22Rv1 (cell line): ENCODE results near the gene ADH5.
"Not testable (repeated sequence)": the region's sequence is repeated elsewhere in the genome, so short reads cannot be mapped to it uniquely, and the experiment has no call there.

Experiments used
- ZFX ChIP-seq: fragments of 450-650 bp; IDR thresholded peaks from 2 replicates; pipeline ENCODE4 v1.6.1; 2017; ENCODE audit warnings: antibody characterized with exemption, borderline replicate concordance
- TF ChIP-seq, protein P1 (sequence below): fragments of 450-650 bp; IDR thresholded peaks from 2 replicates; pipeline ENCODE4 v1.5.1; 2017; ENCODE audit warnings: mild to moderate bottlenecking

DNA sequence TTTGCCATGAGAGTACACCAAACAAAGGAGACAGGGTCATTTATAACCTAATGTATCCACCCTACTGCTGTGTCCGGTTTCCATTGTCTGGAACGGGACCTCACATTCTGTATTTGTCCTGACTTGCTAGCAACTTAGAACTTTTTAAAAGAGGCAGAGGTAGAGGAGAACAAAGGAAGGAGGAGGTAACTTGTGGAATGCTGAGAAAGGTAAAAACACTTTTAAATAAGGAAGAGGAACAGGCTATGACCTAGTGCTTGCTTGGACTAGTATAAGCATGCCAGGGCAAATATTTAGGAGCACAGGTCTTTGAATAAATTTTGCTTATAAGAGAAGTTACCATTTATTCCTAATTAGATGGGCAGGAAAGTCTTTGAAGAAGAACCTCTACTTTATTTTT is 3.3 kb upstream of the ADH5 start:
- TF ChIP-seq, protein P1, sequence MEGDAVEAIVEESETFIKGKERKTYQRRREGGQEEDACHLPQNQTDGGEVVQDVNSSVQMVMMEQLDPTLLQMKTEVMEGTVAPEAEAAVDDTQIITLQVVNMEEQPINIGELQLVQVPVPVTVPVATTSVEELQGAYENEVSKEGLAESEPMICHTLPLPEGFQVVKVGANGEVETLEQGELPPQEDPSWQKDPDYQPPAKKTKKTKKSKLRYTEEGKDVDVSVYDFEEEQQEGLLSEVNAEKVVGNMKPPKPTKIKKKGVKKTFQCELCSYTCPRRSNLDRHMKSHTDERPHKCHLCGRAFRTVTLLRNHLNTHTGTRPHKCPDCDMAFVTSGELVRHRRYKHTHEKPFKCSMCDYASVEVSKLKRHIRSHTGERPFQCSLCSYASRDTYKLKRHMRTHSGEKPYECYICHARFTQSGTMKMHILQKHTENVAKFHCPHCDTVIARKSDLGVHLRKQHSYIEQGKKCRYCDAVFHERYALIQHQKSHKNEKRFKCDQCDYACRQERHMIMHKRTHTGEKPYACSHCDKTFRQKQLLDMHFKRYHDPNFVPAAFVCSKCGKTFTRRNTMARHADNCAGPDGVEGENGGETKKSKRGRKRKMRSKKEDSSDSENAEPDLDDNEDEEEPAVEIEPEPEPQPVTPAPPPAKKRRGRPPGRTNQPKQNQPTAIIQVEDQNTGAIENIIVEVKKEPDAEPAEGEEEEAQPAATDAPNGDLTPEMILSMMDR = not testable (repeated sequence)
- TF ChIP-seq ZFX = not testable (repeated sequence)
